Osteoblast (primary cell): ENCODE data around the gene ATG7. TPM values are rescaled to one million over a fixed set of nuclear protein-coding genes. Genes with fewer than 3 reads are reported as not detected.
"Not testable (repeated sequence)": the region's sequence is repeated elsewhere in the genome, so short reads cannot be mapped to it uniquely, and the experiment has no call there.

ENCODE experiments used
- DNase-seq: peaks from one replicate; pipeline ENCODE4 v3.0.0; 2011; ENCODE audit warnings: low spot score, mixed read lengths; ENCODE audit not compliant: insufficient read length; ENCODE audit errors: missing footprints
- H2AFZ ChIP-seq: 2 replicates; pipeline ENCODE4 v1.6.0; 2011; ENCODE audit warnings: mild to moderate bottlenecking, low read length
- H3K27ac ChIP-seq: 2 replicates; pipeline ENCODE4 v1.5.1; 2011; ENCODE audit warnings: mild to moderate bottlenecking, low read depth, low read length, moderate library complexity
- H3K27me3 ChIP-seq: 2 replicates; pipeline ENCODE4 v1.6.0; 2012; ENCODE audit warnings: mild to moderate bottlenecking, control low read depth, inconsistent platforms, low read length, moderate library complexity; ENCODE audit not compliant: insufficient read depth
- H3K36me3 ChIP-seq: 2 replicates; pipeline ENCODE4 v1.5.1; 2011; ENCODE audit warnings: mild to moderate bottlenecking, low read length, control low read depth, moderate library complexity; ENCODE audit not compliant: insufficient read depth
- H3K4me1 ChIP-seq: 2 replicates; pipeline ENCODE4 v1.5.1; 2011; ENCODE audit warnings: mild to moderate bottlenecking, low read length, control low read depth, moderate library complexity; ENCODE audit not compliant: insufficient read depth
- H3K4me2 ChIP-seq: 2 replicates; pipeline ENCODE4 v1.6.0; 2011; ENCODE audit warnings: mild to moderate bottlenecking, low read length; ENCODE audit not compliant: insufficient read depth
- H3K4me3 ChIP-seq: fragments of 200-600 bp; sonication (generic); 3 replicates; pipeline ENCODE4 v1.5.1; 2012; ENCODE audit warnings: mild to moderate bottlenecking, low read length, inconsistent platforms; ENCODE audit not compliant: insufficient read depth
- H3K79me2 ChIP-seq: 2 replicates; pipeline ENCODE4 v1.6.0; 2012; ENCODE audit warnings: mild to moderate bottlenecking, low read length, control low read depth, inconsistent platforms; ENCODE audit not compliant: insufficient read depth
- H3K9me3 ChIP-seq: 2 replicates; pipeline ENCODE4 v1.5.1; 2011; ENCODE audit warnings: low read depth, low read length, control low read depth
- H4K20me1 ChIP-seq: 2 replicates; pipeline ENCODE4 v1.6.0; 2012; ENCODE audit warnings: mild to moderate bottlenecking, low read length, control low read depth; ENCODE audit not compliant: insufficient read depth
- CTCF ChIP-seq: IDR thresholded peaks from 2 replicates; pipeline ENCODE4 v1.5.1; 2011; ENCODE audit warnings: mild to moderate bottlenecking, low read depth, low read length, moderate library complexity; ENCODE audit errors: extremely low read depth
- total RNA-seq: library from RNA; depleted of rRNA; stranded (reverse); fragments of >200 nt; gene quantifications from 2 replicates; pipeline ENCODE4 v1.2.3, GENCODE V29; 2012

The ATG7 gene
- total RNA-seq, 1 donor, result 93.4 TPM

- no peak for TF ChIP-seq CTCF
- Histone ChIP-seq H2AFZ (no peak overlapping the region), H3K27me3 (no peaks in the 10 kb centered on the region), H3K27ac (no peak overlapping the region), H4K20me1 (no peaks in the 10 kb centered on the region), H3K4me1 (no peaks in the 10 kb centered on the region), H3K9me3 (no peaks in the 10 kb centered on the region), H3K4me2 (no peak overlapping the region), H3K36me3 (no peaks in the 10 kb centered on the region), H3K4me3 (no peak overlapping the region), H3K79me2 (no peaks in the 10 kb centered on the region)
- DNase-seq, result no peak
Measured at GRCh38 chr3:11522398-11522715, 250.2 kb downstream of the ATG7 start.

GRCh38 chr3:11522953-11523571, 250.9 kb downstream of the ATG7 start:
- no peak for TF ChIP-seq CTCF
- Histone ChIP-seq H3K4me3 (no peak overlapping the region), H3K4me2 (no peak overlapping the region), H3K36me3 (peaks cover 2% of the 10 kb centered on the region), H4K20me1 (no peaks in the 10 kb centered on the region), H3K27ac (no peak overlapping the region), H2AFZ (no peak overlapping the region), H3K27me3 (no peaks in the 10 kb centered on the region), H3K79me2 (no peaks in the 10 kb centered on the region), H3K4me1 (no peaks in the 10 kb centered on the region), H3K9me3 (no peaks in the 10 kb centered on the region)
- DNase-seq, result no peak

DNA sequence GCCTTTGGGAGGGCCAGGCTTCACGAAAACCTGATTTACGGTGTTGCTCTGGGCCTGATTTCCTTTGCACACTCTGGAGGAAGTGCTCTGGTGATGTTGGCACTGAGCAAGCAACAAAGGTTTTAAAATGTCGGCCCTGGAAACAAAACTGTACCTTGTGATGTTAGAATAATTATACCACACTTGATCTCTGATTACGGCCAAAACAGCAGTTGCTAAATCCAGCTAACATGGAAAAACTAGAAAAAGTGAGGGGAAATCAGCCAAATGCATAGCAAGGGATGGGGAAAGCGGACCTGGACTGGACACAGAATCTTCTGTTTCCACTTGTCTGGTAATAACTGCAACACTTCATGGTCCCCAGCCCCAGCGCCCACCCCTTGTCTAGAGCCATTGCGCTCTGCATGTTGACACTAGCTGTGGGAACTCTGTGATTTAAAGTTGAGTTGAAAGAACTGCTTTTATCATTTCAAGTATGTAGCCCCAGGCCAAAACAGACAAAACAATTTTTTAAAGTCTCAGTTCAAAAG, 251.4 kb downstream of the ATG7 start:
- Histone ChIP-seq H3K27me3 (no peaks in the 10 kb centered on the region), H3K4me2 (no peak overlapping the region), H3K4me1 (no peaks in the 10 kb centered on the region), H3K27ac (no peak overlapping the region), H3K36me3 (peaks cover 4% of the 10 kb centered on the region), H2AFZ (no peak overlapping the region), H4K20me1 (no peaks in the 10 kb centered on the region), H3K4me3 (no peak overlapping the region), H3K79me2 (no peaks in the 10 kb centered on the region), H3K9me3 (no peaks in the 10 kb centered on the region)
- TF ChIP-seq CTCF, result no peak
- DNase-seq, result no peak

DNA sequence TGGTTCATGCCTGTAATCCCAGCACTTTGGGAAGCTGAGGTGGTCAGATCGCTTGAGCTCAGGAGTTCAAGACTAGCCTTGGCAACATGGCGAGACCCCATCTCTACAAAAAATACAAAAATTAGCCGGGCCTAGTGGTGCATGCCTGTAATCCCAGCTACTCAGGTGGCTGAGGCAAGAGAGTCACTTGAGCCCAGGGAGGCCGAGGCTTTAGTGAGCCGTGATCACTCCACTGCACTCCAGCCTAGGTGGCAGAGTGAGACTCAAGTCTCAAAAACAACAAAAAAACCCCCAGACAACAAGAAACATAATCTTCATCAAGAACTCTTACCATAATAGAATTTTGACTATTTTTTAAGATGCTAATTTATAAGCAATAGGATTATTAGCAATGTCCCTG, 253.9 kb downstream of the ATG7 start:
- peaks cover 20% of the 10 kb centered on the region for H3K4me1 ChIP-seq
- not testable (repeated sequence) for H2AFZ ChIP-seq, H3K27me3 ChIP-seq, H3K79me2 ChIP-seq, H4K20me1 ChIP-seq, H3K4me3 ChIP-seq, H3K4me2 ChIP-seq, DNase-seq, H3K9me3 ChIP-seq, H3K27ac ChIP-seq, H3K36me3 ChIP-seq
